Stimulated activated CD8-positive, alpha-beta memory T cell treated with anti-CD3 and anti-CD28 coated beads, Interleukin-7, amount 100 ng/mL, for 48 hours (primary cell): ENCODE measurements around the gene TPPP2.

Experiments used
- DNase-seq, 2 donors: peaks; one replicate each; pipeline ENCODE4 v3.0.0-alpha.2; 2020; ENCODE audit warnings: low read depth in 1 of 2; ENCODE audit errors: extremely low read depth in 1 of 2

Gene TPPP2

GRCh38 chr14:21056520-21057163, 26.6 kb downstream of the TPPP2 start:
- DNase-seq = no peak

- no peak for DNase-seq
These were observed 28.0 kb downstream of the TPPP2 start, which contains the start of gene RNASE8 for GRCh38 chr14:21057803-21058675. TSS of gene RNASE8 (plus strand) at chr14:21057822. CDS start at chr14:21057893, 71 bp downstream.

- no peak for DNase-seq
These were observed 28.9 kb downstream of the TPPP2 start for GRCh38 chr14:21058903-21059302.

GRCh38 chr14:21059842-21060613, 30.0 kb downstream of the TPPP2 start:
- no peak for DNase-seq

GRCh38 chr14:21060614-21061346, 30.8 kb downstream of the TPPP2 start:
- DNase-seq = no peak

- DNase-seq = no peak
These were observed 31.3 kb downstream of the TPPP2 start for GRCh38 chr14:21061347-21061668.

- DNase-seq = no peak
These were observed 33.5 kb downstream of the TPPP2 start for GRCh38 chr14:21063479-21063878.

GRCh38 chr14:21066882-21067502, 37.0 kb downstream of the TPPP2 start:
- DNase-seq = no peak

GRCh38 chr14:21068521-21069387, 38.7 kb downstream of the TPPP2 start:
- no peak for DNase-seq

GRCh38 chr14:21069388-21070082, 39.5 kb downstream of the TPPP2 start:
- DNase-seq = no peak

GRCh38 chr14:21070083-21070609, 40.1 kb downstream of the TPPP2 start, which contains the start of gene ARHGEF40:
TSS of gene ARHGEF40 (plus strand) at chr14:21070304. CDS start at chr14:21070397, 93 bp downstream.
- DNase-seq = no peak

- no peak for DNase-seq
These were observed 40.7 kb downstream of the TPPP2 start for GRCh38 chr14:21070610-21071224.

GRCh38 chr14:21071225-21072030, 41.4 kb downstream of the TPPP2 start:
- peak in 1 of 2 donors; percentile 16 for DNase-seq

- DNase-seq = no peak
These were observed 42.0 kb downstream of the TPPP2 start for GRCh38 chr14:21072031-21072473.

- DNase-seq = no peak
These were observed 42.8 kb downstream of the TPPP2 start for GRCh38 chr14:21072781-21073339.

- no peak for DNase-seq
These were observed 43.9 kb downstream of the TPPP2 start for GRCh38 chr14:21073921-21074320.
